OCI-LY1 (cell line): ENCODE measurements around the gene STK39.

Experiments used
- H2AFZ ChIP-seq: fragments of 200-600 bp; sonication (generic), shearing (Covaris generic); 2 replicates; pipeline ENCODE4 v1.6.0; 2014; ENCODE audit warnings: antibody characterized with exemption, mild to moderate bottlenecking, low read length
- H3F3A ChIP-seq: fragments of 200-600 bp; sonication (generic), shearing (Covaris generic); 2 replicates; pipeline ENCODE4 v1.6.0; 2014; ENCODE audit warnings: mild to moderate bottlenecking, antibody characterized with exemption, low read length, moderate library complexity; ENCODE audit not compliant: insufficient read depth
- H3K27ac ChIP-seq: fragments of 200-600 bp; sonication (generic); 2 replicates; pipeline ENCODE4 v1.5.1; 2014; ENCODE audit warnings: low read length, mixed run types, mild to moderate bottlenecking, low read depth; ENCODE audit not compliant: poor library complexity, severe bottlenecking
- H3K27me3 ChIP-seq: fragments of 200-600 bp; sonication (generic); 2 replicates; pipeline ENCODE4 v1.6.0; 2014; ENCODE audit warnings: antibody characterized with exemption, mild to moderate bottlenecking, low read length, moderate library complexity; ENCODE audit not compliant: insufficient read depth
- H3K36me3 ChIP-seq: fragments of 200-600 bp; sonication (generic); 2 replicates; pipeline ENCODE4 v1.6.1; 2014; ENCODE audit warnings: mild to moderate bottlenecking, antibody characterized with exemption, low read length, moderate library complexity, mixed read lengths; ENCODE audit not compliant: insufficient read depth
- H3K4me1 ChIP-seq: fragments of 200-600 bp; sonication (generic); 2 replicates; pipeline ENCODE4 v1.5.1; 2014; ENCODE audit warnings: mild to moderate bottlenecking, low read length, moderate library complexity; ENCODE audit not compliant: insufficient read depth, severe bottlenecking
- H3K4me2 ChIP-seq: fragments of 200-600 bp; sonication (generic), shearing (Covaris generic); 2 replicates; pipeline ENCODE4 v1.6.1; 2014; ENCODE audit warnings: low read length
- H3K4me3 ChIP-seq: fragments of 200-600 bp; sonication (generic); 2 replicates; pipeline ENCODE4 v1.5.1; 2014; ENCODE audit warnings: low read length, low read depth, mild to moderate bottlenecking, mixed read lengths; ENCODE audit not compliant: poor library complexity, severe bottlenecking
- H3K79me2 ChIP-seq: fragments of 200-600 bp; shearing (Covaris generic); 2 replicates; pipeline ENCODE4 v1.6.1; 2016; ENCODE audit warnings: mixed run types, low read length, mixed read lengths; ENCODE audit not compliant: insufficient read depth
- H3K9ac ChIP-seq: fragments of 200-600 bp; sonication (generic), shearing (Covaris generic); 2 replicates; pipeline ENCODE4 v1.6.1; 2014; ENCODE audit warnings: mild to moderate bottlenecking, low read length, mixed read lengths
- H3K9me2 ChIP-seq: fragments of 200-600 bp; sonication (generic), shearing (Covaris generic); 2 replicates; pipeline ENCODE4 v1.6.1; 2014; ENCODE audit warnings: low read depth, mild to moderate bottlenecking, low read length, mixed read lengths
- H3K9me3 ChIP-seq: fragments of 200-600 bp; shearing (Covaris generic); 2 replicates; pipeline ENCODE4 v1.6.1; 2014; ENCODE audit warnings: low read length, mixed read lengths
- H4K20me1 ChIP-seq: fragments of 200-600 bp; sonication (generic), shearing (Covaris generic); 2 replicates; pipeline ENCODE4 v1.6.0; 2016; ENCODE audit warnings: mild to moderate bottlenecking, low read length; ENCODE audit not compliant: insufficient read depth
- EZH2 ChIP-seq: fragments of 200-600 bp; sonication (generic), shearing (Covaris generic); IDR thresholded peaks from 2 replicates; pipeline ENCODE4 v1.8.0; 2017; ENCODE audit warnings: borderline replicate concordance, mixed run types, mild to moderate bottlenecking, antibody characterized with exemption, low read length, moderate library complexity, mixed read lengths
- TF ChIP-seq, protein P1 (sequence below): fragments of 200-600 bp; sonication (generic), shearing (Covaris generic); IDR thresholded peaks from 2 replicates; pipeline ENCODE4 v1.5.1; 2017; ENCODE audit warnings: mild to moderate bottlenecking, antibody characterized with exemption, low read length, moderate library complexity, mixed read lengths

Gene STK39

DNA sequence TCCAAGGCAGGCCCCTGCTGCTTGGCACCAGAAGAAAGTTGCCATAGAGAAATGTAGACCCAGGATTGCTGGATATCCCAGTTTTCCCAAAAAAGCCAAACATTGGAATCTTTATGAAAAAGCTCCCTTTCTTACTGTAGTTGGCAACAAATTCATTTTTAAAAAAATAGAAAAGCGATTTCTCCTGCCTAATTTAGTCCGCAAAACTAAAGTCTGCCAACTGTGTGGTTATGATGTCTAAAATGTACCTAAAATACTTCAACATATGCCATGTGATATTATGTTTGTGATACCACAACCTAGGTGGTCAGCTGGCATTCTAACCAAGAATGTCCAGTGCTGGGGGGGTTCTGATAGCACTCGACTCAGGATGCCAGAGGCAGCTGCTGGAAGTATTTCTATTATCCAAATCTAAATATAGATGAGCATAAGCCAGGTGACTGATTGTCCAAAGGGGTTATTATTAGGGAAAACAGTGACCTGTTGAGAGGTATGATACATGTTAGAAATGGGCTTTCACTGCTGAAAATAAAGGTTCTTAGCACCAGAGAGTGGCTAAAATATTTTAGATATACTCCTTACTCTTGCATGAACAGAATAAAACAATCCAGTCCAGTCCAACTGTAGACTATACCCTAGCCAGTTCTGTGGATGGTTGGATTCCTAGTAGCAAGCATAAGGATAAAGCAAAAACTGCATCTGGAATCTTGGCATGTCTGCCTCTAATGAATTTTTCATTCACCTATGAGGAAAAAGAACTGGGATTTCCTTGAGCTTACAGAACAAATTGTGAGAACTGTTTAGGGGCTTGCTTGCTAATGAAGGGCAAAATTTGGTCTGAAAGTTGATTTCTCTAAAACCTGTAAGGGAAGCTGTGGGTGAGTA is 101.7 kb downstream of the STK39 start:
- Histone ChIP-seq H3K27ac (no peak overlapping the region), H3K4me3 (no peak overlapping the region), H2AFZ (no peak overlapping the region), H3K9me2 (no peaks in the 10 kb centered on the region), H3K4me2 (no peak overlapping the region), H3K9me3 (no peaks in the 10 kb centered on the region), H3K36me3 (peaks cover 9% of the 10 kb centered on the region; the same call in 1 of the 2 replicates), H4K20me1 (no peaks in the 10 kb centered on the region), H3K27me3 (no peaks in the 10 kb centered on the region), H3K4me1 (no peaks in the 10 kb centered on the region), H3K9ac (no peak overlapping the region), H3F3A (no peaks in the 10 kb centered on the region), H3K79me2 (no peaks in the 10 kb centered on the region)
- TF ChIP-seq EZH2 = no peak
- TF ChIP-seq, protein P1, sequence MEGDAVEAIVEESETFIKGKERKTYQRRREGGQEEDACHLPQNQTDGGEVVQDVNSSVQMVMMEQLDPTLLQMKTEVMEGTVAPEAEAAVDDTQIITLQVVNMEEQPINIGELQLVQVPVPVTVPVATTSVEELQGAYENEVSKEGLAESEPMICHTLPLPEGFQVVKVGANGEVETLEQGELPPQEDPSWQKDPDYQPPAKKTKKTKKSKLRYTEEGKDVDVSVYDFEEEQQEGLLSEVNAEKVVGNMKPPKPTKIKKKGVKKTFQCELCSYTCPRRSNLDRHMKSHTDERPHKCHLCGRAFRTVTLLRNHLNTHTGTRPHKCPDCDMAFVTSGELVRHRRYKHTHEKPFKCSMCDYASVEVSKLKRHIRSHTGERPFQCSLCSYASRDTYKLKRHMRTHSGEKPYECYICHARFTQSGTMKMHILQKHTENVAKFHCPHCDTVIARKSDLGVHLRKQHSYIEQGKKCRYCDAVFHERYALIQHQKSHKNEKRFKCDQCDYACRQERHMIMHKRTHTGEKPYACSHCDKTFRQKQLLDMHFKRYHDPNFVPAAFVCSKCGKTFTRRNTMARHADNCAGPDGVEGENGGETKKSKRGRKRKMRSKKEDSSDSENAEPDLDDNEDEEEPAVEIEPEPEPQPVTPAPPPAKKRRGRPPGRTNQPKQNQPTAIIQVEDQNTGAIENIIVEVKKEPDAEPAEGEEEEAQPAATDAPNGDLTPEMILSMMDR = no peak

DNA sequence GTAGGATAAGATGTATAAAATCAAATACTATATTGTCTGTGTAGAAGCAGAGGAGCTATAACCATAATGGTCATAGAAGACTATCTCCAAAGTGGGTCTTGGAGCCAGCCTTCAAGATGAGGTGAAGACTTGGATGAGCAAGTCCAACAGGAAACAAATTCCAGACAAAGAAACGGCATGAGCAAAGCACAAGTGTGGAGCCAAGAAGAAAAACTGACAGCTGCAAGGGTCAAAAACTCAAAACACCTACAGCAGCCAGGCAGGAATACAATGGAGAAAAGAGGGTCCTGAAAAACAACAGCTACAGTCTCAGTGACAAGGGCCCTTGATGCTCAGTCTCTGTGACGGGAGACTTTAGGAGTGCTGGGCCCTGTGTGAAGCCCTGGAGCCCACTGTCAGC is 102.4 kb downstream of the STK39 start:
- peaks cover 9% of the 10 kb centered on the region; the same call in 1 of the 2 replicates for H3K36me3 ChIP-seq
- H3K9ac ChIP-seq = no peak overlapping the region
- H3K9me2 ChIP-seq = no peaks in the 10 kb centered on the region
- H3K4me1 ChIP-seq = no peaks in the 10 kb centered on the region
- no peaks in the 10 kb centered on the region for H3F3A ChIP-seq
- H4K20me1 ChIP-seq = no peaks in the 10 kb centered on the region
- H3K4me3 ChIP-seq = no peak overlapping the region
- H2AFZ ChIP-seq = no peak overlapping the region
- H3K79me2 ChIP-seq = no peaks in the 10 kb centered on the region
- TF ChIP-seq, protein P1 = no peak
- no peak for TF ChIP-seq EZH2
- no peaks in the 10 kb centered on the region for H3K27me3 ChIP-seq
- no peak overlapping the region for H3K27ac ChIP-seq
- no peak overlapping the region for H3K4me2 ChIP-seq
- no peaks in the 10 kb centered on the region for H3K9me3 ChIP-seq

- H2AFZ ChIP-seq = no peak overlapping the region
- H3K4me2 ChIP-seq = no peak overlapping the region
- no peak overlapping the region for H3K9ac ChIP-seq
- H3K36me3 ChIP-seq = peaks cover 3% of the 10 kb centered on the region; the same call in 1 of the 2 replicates
- H3K79me2 ChIP-seq = no peaks in the 10 kb centered on the region
- peaks cover 3% of the 10 kb centered on the region for H3K4me1 ChIP-seq
- H3K9me2 ChIP-seq = no peaks in the 10 kb centered on the region
- H4K20me1 ChIP-seq = no peaks in the 10 kb centered on the region
- no peaks in the 10 kb centered on the region for H3K9me3 ChIP-seq
- no peaks in the 10 kb centered on the region for H3F3A ChIP-seq
- no peaks in the 10 kb centered on the region for H3K27me3 ChIP-seq
- no peak overlapping the region for H3K4me3 ChIP-seq
- H3K27ac ChIP-seq = no peak overlapping the region
- no peak for TF ChIP-seq EZH2
- TF ChIP-seq, protein P1 = no peak
Observed at GRCh38 chr2:168143813-168144212, 103.6 kb downstream of the STK39 start.
